Prostate gland (tissue), 2 donors: ENCODE data around the gene DLX4.

ENCODE experiments used
- CTCF ChIP-seq, 4 experiments: fragments of 200-600 bp in 2 of 4; fragments of 450-650 bp in 2 of 4; sonication (generic) in 2 of 4; IDR thresholded peaks; 1 replicate in 3 of 4; 2 replicates in 1 of 4; pipeline ENCODE4 v1.5.1; 2016 to 2019; ENCODE audit warnings: antibody characterized with exemption in 4 of 4, mild to moderate bottlenecking in 2 of 4, moderate library complexity in 2 of 4
- POLR2A ChIP-seq: fragments of 450-650 bp; IDR thresholded peaks from one replicate; pipeline ENCODE4 v1.6.1; 2016; ENCODE audit warnings: antibody characterized with exemption, mild to moderate bottlenecking
- POLR2AphosphoS5 ChIP-seq: sonication (generic); formaldehyde crosslinking; IDR thresholded peaks from one replicate; pipeline ENCODE4 v1.6.1; 2017; ENCODE audit warnings: antibody characterized with exemption

- TF ChIP-seq POLR2A (no peak), POLR2AphosphoS5 (no peak), CTCF (IDR thresholded peaks at IDR 0.05) (no peak)
Measured at GRCh38 chr17:49984776-49985175, 15.8 kb downstream of the DLX4 start.
